ENCODE measurements around the gene YBEY. TPM values are rescaled to one million over a fixed set of nuclear protein-coding genes. Genes with fewer than 3 reads are reported as not detected.

YBEY gene
- total and polyA plus RNA-seq, 7 donors: 9.0 to 36.6 (median 15.1) TPM

- TF ChIP-seq POLR2A (IDR thresholded peaks at IDR 0.05) (no peak), POLR2AphosphoS5 (IDR thresholded peaks at IDR 0.05) (no peak), CTCF (IDR thresholded peaks at IDR 0.05) (no peak), EP300 (IDR thresholded peaks at IDR 0.05) (no peak)
- Histone ChIP-seq H3K4me3 (no peak overlapping the region), H3K36me3 (peaks cover 2 to 34% (median 8%) of the 10 kb centered on the region in 4 donors), H3K27ac (no peak overlapping the region), H3K9me3 (no peaks in the 10 kb centered on the region), H3K4me1 (peaks cover 0 to 15% (median 13%) of the 10 kb centered on the region in 4 donors), H3K27me3 (no peaks in the 10 kb centered on the region)
- 96 to 98% methylated on average over 2 of the region's 2 CpGs for WGBS, 2 donors
- intact Hi-C loops (cut with DNase I): no loop called here
- DNase-seq: no peak
These were observed 43.7 kb downstream of the YBEY start for GRCh38 chr21:46329796-46330195.

GRCh38 chr21:46334351-46335140 lies 48.4 kb downstream of the YBEY start:
- no peak for DNase-seq
- WGBS, 2 donors: 91 to 95% methylated on average over 12 of the region's 12 CpGs
- no peaks in the 10 kb centered on the region for H3K27me3 ChIP-seq
- TF ChIP-seq CTCF (IDR thresholded peaks at IDR 0.05) (no peak), EP300 (IDR thresholded peaks at IDR 0.05) (no peak), POLR2AphosphoS5 (IDR thresholded peaks at IDR 0.05) (no peak), POLR2A (IDR thresholded peaks at IDR 0.05) (no peak)
- peaks cover 8 to 67% (median 20%) of the 10 kb centered on the region in 4 donors for H3K36me3 ChIP-seq
- intact Hi-C loops (cut with DNase I): no loop called here
- no peak overlapping the region for H3K27ac ChIP-seq
- no peak overlapping the region for H3K4me3 ChIP-seq
- H3K4me1 ChIP-seq: no peaks in the 10 kb centered on the region
- no peaks in the 10 kb centered on the region for H3K9me3 ChIP-seq

DNA sequence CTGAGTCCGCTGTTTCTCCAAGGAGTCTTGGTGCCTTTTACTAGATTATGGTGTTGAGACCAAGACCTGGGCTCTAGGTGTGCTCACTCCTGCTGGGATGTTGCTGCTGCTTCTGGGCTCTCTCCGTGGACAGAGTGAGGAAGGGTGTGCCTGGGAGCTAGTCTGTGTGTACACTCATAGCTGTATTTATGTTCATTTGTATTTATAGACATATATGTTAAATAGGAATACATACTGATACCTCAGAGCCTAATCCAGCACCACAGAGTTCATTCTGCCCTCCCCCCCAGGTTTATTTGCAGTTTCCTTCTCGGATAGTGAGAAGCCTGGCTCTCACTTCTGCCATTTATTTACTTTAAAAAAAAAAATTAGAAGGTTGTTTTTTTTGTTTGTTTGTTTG lies 50.5 kb downstream of the YBEY start:
- TF ChIP-seq POLR2AphosphoS5 (IDR thresholded peaks at IDR 0.05) (no peak), POLR2A (IDR thresholded peaks at IDR 0.05) (no peak), EP300 (IDR thresholded peaks at IDR 0.05) (no peak), CTCF (IDR thresholded peaks at IDR 0.05) (no peak)
- intact Hi-C loops (cut with DNase I): no loop called here
- Histone ChIP-seq H3K36me3 (peaks cover 8 to 71% (median 25%) of the 10 kb centered on the region in 4 donors), H3K4me1 (no peaks in the 10 kb centered on the region), H3K9me3 (no peaks in the 10 kb centered on the region), H3K27ac (no peak overlapping the region), H3K27me3 (no peaks in the 10 kb centered on the region), H3K4me3 (no peak overlapping the region)
- no peak for DNase-seq
- WGBS, 2 donors: 94 to 95% methylated on average over 3 of the region's 3 CpGs

DNA sequence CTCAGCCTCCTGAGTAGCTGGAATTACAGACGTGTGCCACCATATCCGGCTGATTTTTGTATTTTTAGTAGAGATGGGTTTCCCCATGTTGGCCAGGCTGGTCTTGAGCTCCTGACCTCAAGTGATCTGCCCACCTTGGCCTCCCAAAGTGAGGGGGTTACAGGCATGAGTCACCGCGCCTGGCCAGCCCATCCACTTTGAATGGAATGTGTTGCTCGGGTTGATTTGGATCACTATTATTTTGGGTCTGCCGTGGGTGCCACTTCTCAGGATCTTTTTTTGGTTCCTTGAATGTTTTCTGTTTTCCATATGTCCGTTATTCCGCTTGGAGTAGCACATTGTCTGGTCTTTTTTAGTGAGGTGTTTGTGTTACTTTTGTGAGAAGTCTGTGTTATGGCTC lies 54.9 kb downstream of the YBEY start:
- intact Hi-C loops (cut with DNase I): no loop called here
- TF ChIP-seq CTCF (IDR thresholded peaks at IDR 0.05) (no peak), POLR2A (IDR thresholded peaks at IDR 0.05) (no peak), POLR2AphosphoS5 (IDR thresholded peaks at IDR 0.05) (no peak), EP300 (IDR thresholded peaks at IDR 0.05) (no peak)
- H3K27me3 ChIP-seq: no peaks in the 10 kb centered on the region
- no peaks in the 10 kb centered on the region for H3K4me1 ChIP-seq
- no peak for DNase-seq
- H3K27ac ChIP-seq: no peak overlapping the region
- 95 to 96% methylated on average over 8 of the region's 8 CpGs for WGBS, 2 donors
- peaks cover 8 to 53% (median 23%) of the 10 kb centered on the region in 4 donors for H3K36me3 ChIP-seq
- H3K4me3 ChIP-seq: no peak overlapping the region
- no peaks in the 10 kb centered on the region for H3K9me3 ChIP-seq

Data from sigmoid colon (tissue), 7 donors.